HepG2 (cell line): Measurements from ENCODE around the gene ZNF384. TPM values are rescaled to one million over a fixed set of nuclear protein-coding genes. Genes with fewer than 3 reads are reported as not detected.

ENCODE experiments used
- AHR ChIP-seq: IDR thresholded peaks from 2 replicates; pipeline ENCODE4 v1.6.1; 2018; ENCODE audit warnings: missing genetic modification reagents, missing compliant biosample characterization
- PRDM4 ChIP-seq: sonication (generic); formaldehyde crosslinking; IDR thresholded peaks from 2 replicates; pipeline ENCODE4 v1.9.0; 2021; ENCODE audit warnings: missing genetic modification reagents, borderline replicate concordance
- SMAD9 ChIP-seq: sonication (generic); formaldehyde crosslinking; IDR thresholded peaks from 2 replicates; pipeline ENCODE4 v1.5.1; 2020; ENCODE audit warnings: mild to moderate bottlenecking, missing genetic modification reagents
- ZBTB2 ChIP-seq: sonication (generic); formaldehyde crosslinking; IDR thresholded peaks from 2 replicates; pipeline ENCODE4 v1.8.0; 2022; ENCODE audit warnings: low read depth, missing genetic modification reagents
- ZBTB20 ChIP-seq: sonication (generic); formaldehyde crosslinking; IDR thresholded peaks from 2 replicates; pipeline ENCODE4 v1.8.1; 2023; ENCODE audit warnings: missing genetic modification reagents, low read depth, mild to moderate bottlenecking, borderline replicate concordance
- ZFP41 ChIP-seq: sonication (generic); formaldehyde crosslinking; IDR thresholded peaks from 2 replicates; pipeline ENCODE4 v1.4.0; 2020; ENCODE audit warnings: mild to moderate bottlenecking, missing genetic modification reagents, borderline replicate concordance
- ZFP90 ChIP-seq: sonication (generic); formaldehyde crosslinking; IDR thresholded peaks from 2 replicates; pipeline ENCODE4 v1.8.0; 2022; ENCODE audit warnings: missing genetic modification reagents, mild to moderate bottlenecking, inconsistent platforms, borderline replicate concordance
- ZKSCAN8 ChIP-seq: IDR thresholded peaks from 2 replicates; pipeline ENCODE4 v1.6.1; 2016; ENCODE audit warnings: borderline replicate concordance, missing genetic modification reagents, missing compliant biosample characterization
- ZMYM2 ChIP-seq: sonication (generic); formaldehyde crosslinking; IDR thresholded peaks from 2 replicates; pipeline ENCODE4 v1.8.0; 2022; ENCODE audit warnings: mild to moderate bottlenecking, missing genetic modification reagents
- ZNF263 ChIP-seq: sonication (generic); formaldehyde crosslinking; IDR thresholded peaks from 2 replicates; pipeline ENCODE4 v1.4.0; 2020; ENCODE audit warnings: missing genetic modification reagents
- ZNF30 ChIP-seq: sonication (generic); formaldehyde crosslinking; IDR thresholded peaks from 2 replicates; pipeline ENCODE4 v1.5.0; 2020; ENCODE audit warnings: mild to moderate bottlenecking, missing genetic modification reagents
- ZNF367 ChIP-seq: sonication (generic); formaldehyde crosslinking; IDR thresholded peaks from 2 replicates; pipeline ENCODE4 v1.4.0; 2020; ENCODE audit warnings: missing genetic modification reagents, borderline replicate concordance
- ZNF558 ChIP-seq: sonication (generic); formaldehyde crosslinking; IDR thresholded peaks from 2 replicates; pipeline ENCODE4 v1.9.0; 2022; ENCODE audit warnings: mild to moderate bottlenecking, missing genetic modification reagents, borderline replicate concordance
- ZNF605 ChIP-seq: sonication (generic); formaldehyde crosslinking; IDR thresholded peaks from 2 replicates; pipeline ENCODE4 v1.8.0; 2022; ENCODE audit warnings: mild to moderate bottlenecking, missing genetic modification reagents
- ZNF747 ChIP-seq: sonication (generic); formaldehyde crosslinking; IDR thresholded peaks from 2 replicates; pipeline ENCODE4 v1.8.1; 2023; ENCODE audit warnings: missing genetic modification reagents, mild to moderate bottlenecking, borderline replicate concordance
- ZSCAN20 ChIP-seq: sonication (generic); formaldehyde crosslinking; IDR thresholded peaks from 2 replicates; pipeline ENCODE4 v1.4.0; 2020; ENCODE audit warnings: missing genetic modification reagents, mild to moderate bottlenecking, borderline replicate concordance
- polyA plus RNA-seq, 8 experiments: library from polyadenylated mRNA; depleted of rRNA in 3 of 8; stranded (reverse) in 7 of 8; unstranded in 1 of 8; fragments of >200 nt; fragmentation: Illumina TruSeq in 4 of 8; extraction: Trizol in 4 of 8; gene quantifications; 2 replicates each; pipeline versions ENCODE4 v1.2.1 to v1.2.3, GENCODE V29; 2011 to 2016; ENCODE audit warnings: low read depth in 4 of 8, missing spikeins in 1 of 8, mixed read lengths in 1 of 8; ENCODE audit not compliant: insufficient read depth in 1 of 8
- total RNA-seq, 5 experiments: library from RNA; depleted of rRNA; stranded (reverse); fragments of >200 nt; fragmentation: Illumina TruSeq; extraction: Trizol; gene quantifications; 2 replicates each; pipeline ENCODE4 v1.2.3, GENCODE V29; 2016; ENCODE audit warnings: low read depth in 1 of 5
- TF ChIP-seq, protein P1 (sequence below): sonication (generic); formaldehyde crosslinking; IDR thresholded peaks from 2 replicates; pipeline ENCODE4 v1.4.0; 2020; ENCODE audit warnings: missing genetic modification reagents, low read depth, mild to moderate bottlenecking, borderline replicate concordance
- TF ChIP-seq, protein P2 (sequence below): sonication (generic); formaldehyde crosslinking; conservative IDR thresholded peaks from 2 replicates; pipeline ENCODE4 v1.4.0; 2020; ENCODE audit warnings: missing genetic modification reagents
- TF ChIP-seq, protein P3 (sequence below): sonication (generic); formaldehyde crosslinking; IDR thresholded peaks from 2 replicates; pipeline ENCODE4 v1.5.0; 2020; ENCODE audit warnings: mild to moderate bottlenecking, missing genetic modification reagents, moderate library complexity

ZNF384 gene
- total and polyA plus RNA-seq, 2 of the 13 experiments (the other 11 are each of a cell fraction or from before 2014, with no cell fraction given), result 23.6 to 55.3 TPM

GRCh38 chr12:6662906-6663742 is 26.1 kb downstream of the ZNF384 start, which contains the start of gene ING4 (continued):
- TF ChIP-seq ZKSCAN8 (CRISPR knock-in tag), result no peak
- TF ChIP-seq, protein P1, sequence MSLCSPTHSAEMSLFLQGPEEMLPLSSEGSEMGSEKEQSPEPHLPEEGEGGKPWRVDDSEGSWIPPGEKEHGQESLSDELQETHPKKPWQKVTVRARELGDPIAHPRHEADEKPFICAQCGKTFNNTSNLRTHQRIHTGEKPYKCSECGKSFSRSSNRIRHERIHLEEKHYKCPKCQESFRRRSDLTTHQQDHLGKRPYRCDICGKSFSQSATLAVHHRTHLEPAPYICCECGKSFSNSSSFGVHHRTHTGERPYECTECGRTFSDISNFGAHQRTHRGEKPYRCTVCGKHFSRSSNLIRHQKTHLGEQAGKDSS (CRISPR knock-in tag), result no peak
- no peak for TF ChIP-seq ZSCAN20 (CRISPR knock-in tag)
- TF ChIP-seq, protein P2, sequence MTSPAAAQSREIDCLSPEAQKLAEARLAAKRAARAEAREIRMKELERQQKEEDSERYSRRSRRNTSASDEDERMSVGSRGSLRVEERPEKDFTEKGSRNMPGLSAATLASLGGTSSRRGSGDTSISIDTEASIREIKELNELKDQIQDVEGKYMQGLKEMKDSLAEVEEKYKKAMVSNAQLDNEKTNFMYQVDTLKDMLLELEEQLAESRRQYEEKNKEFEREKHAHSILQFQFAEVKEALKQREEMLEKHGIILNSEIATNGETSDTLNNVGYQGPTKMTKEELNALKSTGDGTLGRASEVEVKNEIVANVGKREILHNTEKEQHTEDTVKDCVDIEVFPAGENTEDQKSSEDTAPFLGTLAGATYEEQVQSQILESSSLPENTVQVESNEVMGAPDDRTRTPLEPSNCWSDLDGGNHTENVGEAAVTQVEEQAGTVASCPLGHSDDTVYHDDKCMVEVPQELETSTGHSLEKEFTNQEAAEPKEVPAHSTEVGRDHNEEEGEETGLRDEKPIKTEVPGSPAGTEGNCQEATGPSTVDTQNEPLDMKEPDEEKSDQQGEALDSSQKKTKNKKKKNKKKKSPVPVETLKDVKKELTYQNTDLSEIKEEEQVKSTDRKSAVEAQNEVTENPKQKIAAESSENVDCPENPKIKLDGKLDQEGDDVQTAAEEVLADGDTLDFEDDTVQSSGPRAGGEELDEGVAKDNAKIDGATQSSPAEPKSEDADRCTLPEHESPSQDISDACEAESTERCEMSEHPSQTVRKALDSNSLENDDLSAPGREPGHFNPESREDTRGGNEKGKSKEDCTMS (CRISPR knock-in tag), result no peak
- TF ChIP-seq AHR (CRISPR knock-in tag), result no peak; the same call in 1 of the 2 replicates
- peak; percentile 58 for TF ChIP-seq ZMYM2
- TF ChIP-seq ZNF263 (CRISPR knock-in tag), result no peak; the same call in 1 of the 2 replicates
- no peak for TF ChIP-seq ZNF558 (CRISPR knock-in tag)
- 0 out of 2 replicates have a peak, but pooled peaks have one; percentile 63 for TF ChIP-seq ZFP90 (CRISPR knock-in tag)
- no peak for TF ChIP-seq ZNF30 (CRISPR knock-in tag)
- no peak for TF ChIP-seq ZNF367 (CRISPR knock-in tag)
- no peak for TF ChIP-seq ZFP41
- peak; percentile 75; the same call in 1 of the 2 replicates for TF ChIP-seq ZBTB2 (CRISPR knock-in tag)
- no peak for TF ChIP-seq ZBTB20 (CRISPR knock-in tag)
- TF ChIP-seq, protein P3, sequence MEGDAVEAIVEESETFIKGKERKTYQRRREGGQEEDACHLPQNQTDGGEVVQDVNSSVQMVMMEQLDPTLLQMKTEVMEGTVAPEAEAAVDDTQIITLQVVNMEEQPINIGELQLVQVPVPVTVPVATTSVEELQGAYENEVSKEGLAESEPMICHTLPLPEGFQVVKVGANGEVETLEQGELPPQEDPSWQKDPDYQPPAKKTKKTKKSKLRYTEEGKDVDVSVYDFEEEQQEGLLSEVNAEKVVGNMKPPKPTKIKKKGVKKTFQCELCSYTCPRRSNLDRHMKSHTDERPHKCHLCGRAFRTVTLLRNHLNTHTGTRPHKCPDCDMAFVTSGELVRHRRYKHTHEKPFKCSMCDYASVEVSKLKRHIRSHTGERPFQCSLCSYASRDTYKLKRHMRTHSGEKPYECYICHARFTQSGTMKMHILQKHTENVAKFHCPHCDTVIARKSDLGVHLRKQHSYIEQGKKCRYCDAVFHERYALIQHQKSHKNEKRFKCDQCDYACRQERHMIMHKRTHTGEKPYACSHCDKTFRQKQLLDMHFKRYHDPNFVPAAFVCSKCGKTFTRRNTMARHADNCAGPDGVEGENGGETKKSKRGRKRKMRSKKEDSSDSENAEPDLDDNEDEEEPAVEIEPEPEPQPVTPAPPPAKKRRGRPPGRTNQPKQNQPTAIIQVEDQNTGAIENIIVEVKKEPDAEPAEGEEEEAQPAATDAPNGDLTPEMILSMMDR (CRISPR knock-in tag), result no peak
- no peak for TF ChIP-seq SMAD9
- TF ChIP-seq PRDM4 (CRISPR knock-in tag), result no peak
- TF ChIP-seq ZNF747, result 0 out of 2 replicates have a peak, but pooled peaks have one; percentile 71
- TF ChIP-seq ZNF605, result peak; percentile 46; the same call in 1 of the 2 replicates
